HT-29 (cell line): Measurements from ENCODE around the gene SPATA20. TPM values are rescaled to one million over a fixed set of nuclear protein-coding genes. Genes with fewer than 3 reads are reported as not detected.

Source experiments
- DNase-seq: peaks from one replicate; pipeline ENCODE4 v3.0.0-alpha.2; 2015; ENCODE audit warnings: low spot score
- total RNA-seq: library from RNA; depleted of rRNA; stranded (reverse); fragments of >200 nt; shearing (Covaris generic); gene quantifications from 2 replicates; pipeline ENCODE4 v1.2.3, GENCODE V29; 2014

Gene SPATA20
- total RNA-seq, 1 experiment from 2014 or later = 44.9 TPM

DNA sequence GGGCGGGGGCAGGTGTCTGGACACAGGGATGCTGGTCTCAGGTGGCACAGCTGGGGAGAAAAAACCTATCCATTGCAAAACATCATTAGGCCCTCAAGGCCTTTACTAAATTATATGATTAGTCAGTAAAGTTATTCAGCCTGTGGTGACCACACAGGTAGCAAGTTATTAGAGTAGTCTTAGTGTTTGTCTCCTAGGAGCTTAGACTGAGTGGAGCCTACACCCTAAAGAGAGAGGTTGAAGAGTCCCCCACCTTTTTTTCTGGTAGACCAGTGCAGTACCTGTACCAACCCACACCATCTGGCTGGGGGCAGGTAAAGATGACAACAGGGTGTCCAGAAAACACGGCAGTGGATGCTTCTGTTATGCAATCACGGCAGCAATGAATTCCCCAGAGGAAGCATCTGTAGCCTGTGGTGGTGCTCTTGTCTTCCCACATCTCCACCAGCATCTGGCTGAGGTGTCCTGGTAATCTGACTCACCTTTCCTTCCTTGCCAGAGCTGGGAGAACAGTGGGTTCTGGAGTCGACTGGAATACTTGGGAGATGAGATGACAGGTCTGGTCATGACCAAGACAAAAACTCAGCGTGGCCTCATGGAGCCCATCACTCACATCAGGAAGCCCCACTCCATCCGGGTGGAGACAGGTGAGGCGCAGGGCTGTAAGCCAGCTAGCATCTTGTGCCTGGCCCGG lies 27.7 kb upstream of the SPATA20 start:
- DNase-seq = no peak

DNA sequence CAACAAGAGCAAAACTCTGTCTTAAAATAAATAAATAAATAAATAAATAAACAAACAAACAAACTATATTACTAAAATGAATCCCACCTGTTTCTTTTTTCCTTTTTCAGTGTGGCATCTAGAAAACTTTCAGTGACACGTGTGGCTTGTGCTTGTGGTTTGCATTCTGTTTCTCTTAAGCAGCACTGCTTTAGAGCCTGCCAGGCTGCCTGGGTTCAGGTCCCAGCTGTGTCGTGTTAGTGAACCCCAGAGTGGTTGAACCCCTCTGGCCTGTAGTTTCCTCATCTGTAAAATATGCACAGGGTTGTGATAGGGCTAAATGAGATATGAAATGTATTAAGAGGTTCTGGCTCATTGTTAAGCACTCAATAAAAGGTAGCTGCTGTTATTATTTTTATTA lies 26.5 kb upstream of the SPATA20 start:
- no peak for DNase-seq

DNA sequence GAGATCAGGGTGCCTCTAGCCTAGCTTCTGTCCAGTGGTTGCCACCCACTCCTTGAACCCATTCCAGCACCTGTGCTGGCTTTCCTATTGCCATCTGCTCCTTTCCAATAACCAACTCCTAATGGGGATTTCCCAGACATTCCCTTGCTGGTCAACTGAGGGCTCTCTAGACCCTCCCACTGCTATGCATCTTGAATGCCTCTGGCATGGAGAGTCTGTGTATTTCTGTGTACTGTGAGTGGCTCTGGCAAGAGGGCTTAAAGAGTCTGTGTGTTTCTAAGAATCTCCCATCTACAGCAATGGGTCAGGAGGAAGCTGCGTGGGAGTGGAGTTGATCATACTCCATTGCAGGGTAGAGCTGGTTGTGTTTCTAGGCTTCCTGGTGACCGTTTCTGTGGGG lies 25.5 kb upstream of the SPATA20 start:
- DNase-seq = no peak

DNA sequence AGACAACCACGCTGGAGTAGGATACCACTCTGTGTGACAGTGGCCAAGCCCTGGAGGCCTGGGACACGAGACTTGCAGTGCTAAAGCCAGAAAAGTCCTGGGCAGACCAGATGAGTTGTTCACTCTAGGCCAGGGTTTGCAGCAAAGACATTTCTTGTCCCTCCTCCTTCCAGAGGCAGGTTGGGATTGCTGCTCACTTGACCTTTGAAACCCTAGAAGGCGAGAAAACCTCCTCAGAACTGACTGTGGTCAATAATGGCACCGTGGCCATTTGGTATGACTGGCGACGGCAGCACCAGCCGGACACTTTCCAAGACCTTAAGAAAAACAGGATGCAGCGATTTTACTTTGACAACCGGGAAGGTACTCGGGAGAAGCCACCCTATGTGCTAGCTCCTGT lies 24.2 kb upstream of the SPATA20 start:
- DNase-seq = no peak

DNA sequence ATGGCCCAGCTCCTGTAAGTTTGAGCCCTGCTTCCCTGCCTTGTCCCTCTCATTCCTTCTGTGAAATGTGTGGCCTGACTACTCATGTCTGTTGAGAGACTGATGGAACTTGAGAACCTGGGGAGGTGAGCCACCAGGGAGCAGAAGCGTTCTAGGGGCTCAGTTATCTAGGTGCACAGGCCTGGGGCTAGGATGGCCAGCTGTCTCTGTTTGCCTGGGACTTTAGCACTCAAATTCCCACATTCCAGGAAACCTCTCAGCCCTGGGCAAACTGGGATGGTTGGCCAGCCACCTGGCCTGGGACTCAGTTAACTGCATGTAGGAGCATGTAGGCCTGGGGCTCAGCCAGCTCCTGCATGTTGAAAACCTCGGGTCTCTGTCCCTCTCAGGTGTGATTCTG lies 23.8 kb upstream of the SPATA20 start:
- no peak for DNase-seq

DNA sequence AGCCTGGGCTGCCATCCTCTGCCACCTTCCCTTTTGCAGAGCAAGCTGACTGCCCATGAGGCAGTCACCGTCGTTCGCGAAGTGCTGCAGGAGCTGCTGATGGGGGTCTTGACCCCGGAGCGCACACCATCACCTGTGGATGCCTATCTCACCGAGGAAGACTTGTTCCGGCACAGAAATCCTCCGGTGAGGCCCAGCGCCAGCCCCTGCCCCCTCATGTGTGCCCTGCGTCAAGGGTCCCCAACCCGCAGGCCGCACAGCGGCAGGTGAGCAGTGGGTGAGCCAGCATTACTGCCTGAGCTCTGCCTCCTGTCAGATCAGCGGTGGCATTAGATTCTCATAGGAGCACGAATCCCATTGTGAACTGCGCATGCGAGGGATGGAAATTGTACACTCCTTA lies 22.1 kb upstream of the SPATA20 start:
- no peak for DNase-seq

DNA sequence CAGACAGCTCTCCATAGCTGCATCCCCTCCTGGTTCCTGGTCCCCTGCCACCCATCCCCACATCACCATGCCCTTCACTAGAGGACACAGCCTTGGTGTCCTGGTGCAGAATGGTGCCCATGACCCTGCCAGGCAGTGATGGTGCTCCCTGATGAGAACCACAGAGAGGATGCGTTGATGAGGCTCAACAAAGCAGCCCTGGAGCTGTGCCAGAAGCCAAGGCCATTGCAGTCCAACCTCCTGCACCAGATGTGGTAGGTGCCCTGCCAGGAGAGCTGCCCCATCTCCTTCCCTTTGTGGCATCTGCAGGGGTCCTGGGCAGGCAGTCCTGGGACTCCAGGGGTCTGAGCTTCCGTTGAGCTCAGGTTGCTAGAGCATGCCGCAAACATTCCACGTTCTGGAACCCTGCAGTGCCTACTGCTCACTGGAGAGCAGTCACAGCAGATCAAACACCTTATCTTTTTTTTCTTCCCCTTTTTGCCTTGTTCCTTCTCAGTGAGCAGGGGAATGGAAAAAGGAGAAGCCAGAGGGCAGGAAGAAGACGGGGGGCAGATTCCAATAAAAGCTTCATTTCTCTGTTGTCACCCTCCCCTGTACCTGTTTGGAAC lies 19.7 kb upstream of the SPATA20 start:
- DNase-seq = no peak

DNA sequence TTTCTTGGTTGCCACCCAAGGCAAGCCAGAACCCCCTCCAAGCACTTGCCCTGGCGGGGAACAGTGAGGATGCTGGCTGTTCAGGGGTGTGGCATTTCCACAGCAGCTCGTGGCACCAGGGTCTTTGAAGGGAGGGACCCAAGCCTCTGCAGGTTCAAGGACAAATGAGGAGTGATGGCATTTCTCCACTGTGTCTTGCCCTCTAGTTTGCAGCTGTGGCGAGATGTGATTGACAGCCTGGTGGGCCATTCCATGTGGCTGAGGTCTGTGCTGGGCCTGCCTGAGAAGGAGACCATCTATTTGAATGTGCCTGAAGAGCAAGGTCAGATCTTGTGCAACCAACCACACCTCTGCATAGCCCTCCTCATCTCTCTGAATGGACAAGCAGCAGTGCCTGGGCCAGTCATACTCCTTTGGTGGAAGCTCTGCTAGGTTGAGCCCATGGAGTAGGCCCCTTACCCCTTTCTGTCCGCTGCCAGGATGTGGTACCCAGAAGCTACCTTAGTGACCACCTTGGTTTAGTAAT lies 19.0 kb upstream of the SPATA20 start:
- no peak for DNase-seq

DNA sequence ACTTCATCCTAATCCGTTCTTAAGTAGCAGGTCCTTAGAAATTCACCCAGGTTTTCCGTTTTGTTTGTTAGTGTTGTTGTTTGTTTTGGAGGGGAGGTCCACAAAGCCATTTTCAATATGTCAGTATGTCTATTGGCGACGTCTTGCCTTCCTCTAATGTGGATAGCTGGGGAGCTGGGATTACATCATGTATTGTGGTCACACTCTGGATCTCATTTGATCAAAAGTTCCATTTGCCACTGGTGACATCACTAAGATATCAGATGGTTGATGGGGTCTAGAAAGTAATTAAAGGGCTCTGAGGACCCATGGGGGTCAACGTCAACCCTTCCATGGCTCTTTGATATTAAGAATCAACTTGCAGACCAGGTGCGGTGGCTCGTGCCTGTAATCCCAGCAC lies 17.1 kb upstream of the SPATA20 start:
- no peak for DNase-seq

DNA sequence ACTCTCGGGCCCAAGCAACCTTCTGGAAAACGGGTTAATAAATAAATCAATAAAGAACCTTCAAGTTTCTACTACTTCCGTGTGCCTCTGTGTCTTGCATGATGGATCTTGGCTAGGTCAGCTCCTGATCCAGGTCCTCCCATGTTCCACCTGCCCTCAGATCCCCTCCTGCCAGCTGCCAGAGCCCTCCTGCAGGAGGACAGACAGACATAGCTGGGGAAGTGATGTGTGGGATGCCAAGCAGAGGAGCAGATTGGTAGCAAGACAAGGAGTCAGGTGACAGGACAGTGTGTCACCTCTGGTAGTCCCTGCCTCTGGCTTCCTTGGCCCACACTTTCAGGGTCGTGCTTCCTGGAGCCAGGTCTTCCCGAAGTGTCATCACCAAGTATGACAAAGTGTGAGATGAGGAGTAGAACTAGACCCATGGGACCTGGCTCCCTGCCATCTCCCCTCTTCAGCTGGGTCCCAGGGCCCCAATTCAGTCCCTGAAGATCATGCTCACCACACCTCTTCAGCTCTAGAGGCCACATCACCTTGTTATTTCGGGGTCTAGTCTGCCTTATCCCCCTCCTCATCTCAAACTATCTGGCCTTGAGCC lies 15.4 kb upstream of the SPATA20 start:
- no peak for DNase-seq

DNA sequence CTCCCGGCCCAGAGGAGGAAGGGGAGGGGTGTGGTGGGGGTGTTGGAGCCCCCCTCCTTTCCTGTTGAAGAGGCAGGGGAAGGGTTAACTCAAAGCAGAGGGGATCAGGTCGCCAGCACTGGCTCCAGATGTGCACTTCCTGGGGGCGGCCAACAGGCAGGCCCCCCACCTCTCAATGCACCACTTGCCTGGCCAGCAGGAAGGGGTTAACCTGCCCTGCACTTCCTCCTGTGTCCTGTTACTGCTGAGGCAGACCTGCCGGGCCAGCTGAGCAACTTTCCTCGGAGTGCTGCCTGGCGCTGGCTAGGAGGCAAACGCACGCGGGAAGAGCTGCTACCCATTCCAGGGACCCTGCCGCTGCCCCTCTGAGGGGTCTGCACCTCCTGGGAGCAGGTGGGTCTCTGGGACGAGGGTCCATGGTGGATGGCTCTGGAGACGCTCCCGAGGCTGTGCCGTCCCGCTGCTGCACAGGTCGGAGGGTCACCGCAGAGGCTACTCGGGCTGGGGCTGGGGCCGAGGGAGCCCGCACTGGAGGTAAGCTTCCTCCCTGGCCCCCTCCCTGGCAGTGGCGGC lies 14.4 kb upstream of the SPATA20 start, which contains the start of gene EPN3:
Gene EPN3 (plus strand): TSS at position 284 of the 573 bp plus-strand sequence. CDS start 3,822 bp downstream, outside the sequence.
- peak; percentile 83 for DNase-seq

DNA sequence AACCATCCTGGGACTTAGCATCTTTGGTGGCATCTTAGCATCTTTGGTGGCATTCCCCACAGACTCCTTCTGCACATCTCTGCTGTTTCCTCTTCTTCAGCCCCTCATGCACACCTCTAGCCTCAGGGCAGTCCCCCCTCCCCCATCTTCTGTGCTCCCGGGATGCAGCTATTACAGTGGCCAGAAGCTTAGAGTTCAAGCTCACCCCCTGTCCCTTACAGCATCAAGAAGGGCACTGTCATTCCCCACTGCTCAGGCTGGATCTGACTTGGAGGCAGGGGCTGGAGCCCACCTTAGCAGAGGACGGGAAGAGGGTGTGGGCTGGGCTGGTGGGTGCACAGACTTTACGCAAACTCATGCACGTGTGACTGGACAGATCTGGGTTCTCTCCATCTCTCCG lies 13.8 kb upstream of the SPATA20 start:
- DNase-seq = peak; percentile 26

DNA sequence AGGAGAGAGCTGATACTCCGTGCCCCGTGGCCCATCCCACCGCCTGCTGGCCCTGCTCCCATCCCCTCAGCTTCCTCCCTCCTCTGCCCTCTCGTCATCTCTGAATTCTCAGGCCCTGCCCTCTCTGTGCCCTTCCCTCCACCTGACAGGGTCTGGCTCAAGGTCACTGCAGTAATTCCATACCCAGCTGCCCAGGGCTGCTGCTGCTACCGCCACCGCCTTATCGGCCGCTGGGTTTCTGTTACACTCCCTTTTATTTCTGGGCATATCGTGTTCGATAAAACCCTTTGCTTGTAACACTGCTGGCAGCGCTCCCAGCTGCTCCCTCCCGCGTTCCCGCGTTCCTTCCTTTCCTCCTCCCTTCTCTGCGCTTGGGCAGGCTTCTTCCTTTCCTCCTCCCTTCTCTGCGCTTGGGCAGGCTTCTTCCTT lies 13.2 kb upstream of the SPATA20 start:
- DNase-seq = peak; percentile 68

DNA sequence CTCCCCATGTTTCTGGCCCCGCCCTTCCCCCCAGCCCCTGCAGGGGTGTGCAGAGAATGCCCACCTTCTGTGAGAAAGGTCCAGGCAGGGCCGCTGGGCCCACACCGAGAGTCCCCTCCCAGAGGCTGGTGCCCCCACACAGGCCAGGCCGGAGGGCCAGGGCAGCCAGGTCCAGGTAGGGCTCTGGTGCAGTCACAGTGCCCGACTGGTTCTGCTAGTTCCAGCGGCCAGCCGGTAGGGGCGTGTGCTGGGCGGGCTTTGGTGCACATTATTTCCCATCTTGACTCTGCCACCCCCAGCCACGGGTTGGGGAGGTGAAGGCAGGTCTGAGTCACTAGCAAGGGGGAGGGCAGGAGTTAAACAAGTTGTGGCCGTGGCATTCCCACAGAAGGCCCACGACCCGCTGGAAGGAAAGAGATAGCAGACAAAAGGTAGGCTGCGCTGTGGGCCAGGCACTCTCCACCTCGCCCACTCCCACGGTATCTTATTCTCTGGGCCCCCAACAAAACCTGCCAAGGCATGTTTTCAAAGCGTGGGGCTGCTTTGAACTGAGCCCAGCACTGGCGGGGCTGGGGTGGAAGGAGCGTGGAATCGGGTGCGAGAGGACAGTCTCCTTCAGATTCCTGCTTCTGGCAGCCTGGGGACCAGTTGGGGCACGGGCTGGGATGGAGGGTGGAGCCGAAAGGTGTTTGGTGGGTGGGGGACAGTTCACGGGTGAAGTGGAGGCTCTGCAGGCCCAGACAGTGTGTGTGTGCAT lies 12.6 kb upstream of the SPATA20 start:
- DNase-seq = peak; percentile 86

DNA sequence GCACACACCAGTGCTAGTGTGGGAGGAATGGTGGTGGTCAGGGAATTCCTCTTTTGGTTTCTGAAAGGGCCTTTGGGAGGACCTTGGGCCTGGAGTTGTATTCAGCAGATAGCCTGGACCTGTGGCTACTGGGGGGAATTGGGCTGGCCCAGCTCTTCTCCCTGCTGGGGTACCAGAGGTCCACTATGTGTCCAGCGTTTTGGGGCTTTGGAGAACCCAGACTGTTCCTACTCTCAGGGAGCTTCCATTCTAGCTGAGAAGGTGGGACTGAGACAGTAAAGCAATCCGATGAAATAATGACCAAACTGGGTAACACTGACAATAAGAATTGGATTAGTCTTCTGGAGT lies 12.0 kb upstream of the SPATA20 start:
- no peak for DNase-seq

DNA sequence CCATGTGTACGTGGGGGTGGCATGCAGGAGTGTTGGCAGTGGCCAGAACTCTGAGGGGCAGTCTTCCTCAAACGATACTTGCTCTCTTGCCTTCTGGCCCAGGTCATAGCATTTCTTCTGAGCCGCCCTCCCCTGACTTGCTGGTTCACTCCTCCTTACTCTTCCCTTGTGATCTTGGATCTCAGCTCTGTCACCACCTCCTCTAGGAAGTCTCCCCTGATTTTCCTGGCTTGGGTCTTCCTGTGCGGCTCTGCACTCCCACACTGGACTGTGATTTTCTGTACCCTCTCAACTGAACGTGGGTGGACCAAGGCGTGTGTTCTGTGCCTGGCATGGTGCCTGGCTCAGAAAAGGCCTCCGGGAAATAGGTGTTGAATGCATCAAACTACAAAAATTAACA lies 11.6 kb upstream of the SPATA20 start:
- no peak for DNase-seq

DNA sequence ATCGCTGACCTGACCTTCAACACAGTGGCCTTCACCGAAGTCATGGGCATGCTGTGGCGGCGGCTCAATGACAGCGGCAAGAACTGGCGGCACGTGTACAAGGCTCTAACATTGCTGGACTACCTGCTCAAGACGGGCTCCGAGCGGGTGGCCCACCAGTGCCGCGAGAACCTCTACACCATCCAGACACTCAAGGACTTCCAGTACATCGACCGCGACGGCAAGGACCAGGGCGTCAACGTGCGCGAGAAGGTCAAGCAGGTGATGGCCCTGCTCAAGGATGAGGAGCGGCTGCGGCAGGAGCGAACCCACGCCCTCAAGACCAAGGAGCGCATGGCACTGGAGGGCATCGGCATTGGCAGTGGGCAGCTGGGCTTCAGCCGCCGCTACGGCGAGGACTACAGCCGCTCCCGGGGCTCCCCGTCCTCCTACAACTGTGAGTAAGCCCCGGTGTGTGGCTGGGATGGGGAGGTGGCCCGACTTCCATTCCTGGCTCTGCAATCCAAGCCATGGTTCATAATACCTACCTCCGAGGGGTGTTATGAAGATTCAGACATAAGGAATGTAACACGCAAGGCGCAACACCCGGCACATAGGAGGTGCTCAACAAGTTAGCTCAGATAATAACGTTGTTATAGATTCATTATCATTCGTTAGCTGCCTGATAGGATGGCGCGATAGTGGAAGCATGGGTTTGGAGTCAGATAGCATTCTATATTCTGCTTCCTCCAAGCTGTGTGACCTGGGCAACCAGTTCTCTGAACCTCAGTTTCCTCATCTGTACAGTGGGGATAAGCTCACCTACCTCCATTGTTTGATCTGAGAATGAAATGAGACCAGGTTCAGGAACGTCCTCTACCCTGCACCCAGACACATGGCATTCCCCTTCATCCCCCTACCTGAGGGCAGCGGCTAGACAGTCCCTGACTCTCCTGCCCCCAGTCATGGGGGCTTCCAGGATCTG lies 10.0 kb upstream of the SPATA20 start:
- no peak for DNase-seq

DNA sequence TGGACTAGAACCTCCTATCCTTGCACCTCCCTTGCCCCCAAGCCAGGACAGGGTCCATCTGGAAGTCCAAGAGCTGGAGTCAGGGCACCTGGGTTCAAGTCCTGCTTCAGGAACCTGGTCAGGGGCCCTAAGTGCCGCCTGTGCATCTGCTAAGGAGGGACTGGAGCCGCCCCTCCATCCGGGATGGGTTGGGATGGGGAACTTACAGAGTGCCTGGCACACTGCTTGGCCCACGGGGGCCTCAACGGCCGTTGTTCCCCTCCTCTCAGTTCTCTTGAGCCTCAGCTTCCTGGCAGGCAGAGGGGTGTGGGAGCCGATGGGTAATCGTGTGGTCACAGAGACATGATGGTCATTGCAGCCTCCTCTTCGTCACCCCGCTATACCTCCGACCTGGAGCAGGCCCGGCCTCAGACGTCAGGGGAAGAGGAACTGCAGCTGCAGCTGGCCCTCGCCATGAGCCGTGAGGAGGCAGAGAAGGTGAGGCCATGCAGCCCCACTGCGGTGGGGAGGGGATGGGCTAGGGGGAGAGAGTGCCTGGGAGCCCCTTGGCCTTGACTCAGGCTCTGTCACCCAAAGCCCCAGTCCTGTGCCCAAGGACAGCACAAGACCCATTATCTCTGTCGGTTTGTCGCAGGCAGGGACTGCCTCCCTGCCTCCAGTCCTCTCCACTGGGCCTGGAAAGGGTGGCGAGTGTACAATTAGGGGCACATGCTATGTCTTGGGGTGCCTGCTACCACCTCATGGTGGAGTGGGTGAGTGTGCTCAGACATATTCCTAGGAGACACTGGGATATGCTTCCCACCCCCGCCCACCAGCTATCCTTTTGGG lies 9.0 kb upstream of the SPATA20 start:
- no peak for DNase-seq

DNA sequence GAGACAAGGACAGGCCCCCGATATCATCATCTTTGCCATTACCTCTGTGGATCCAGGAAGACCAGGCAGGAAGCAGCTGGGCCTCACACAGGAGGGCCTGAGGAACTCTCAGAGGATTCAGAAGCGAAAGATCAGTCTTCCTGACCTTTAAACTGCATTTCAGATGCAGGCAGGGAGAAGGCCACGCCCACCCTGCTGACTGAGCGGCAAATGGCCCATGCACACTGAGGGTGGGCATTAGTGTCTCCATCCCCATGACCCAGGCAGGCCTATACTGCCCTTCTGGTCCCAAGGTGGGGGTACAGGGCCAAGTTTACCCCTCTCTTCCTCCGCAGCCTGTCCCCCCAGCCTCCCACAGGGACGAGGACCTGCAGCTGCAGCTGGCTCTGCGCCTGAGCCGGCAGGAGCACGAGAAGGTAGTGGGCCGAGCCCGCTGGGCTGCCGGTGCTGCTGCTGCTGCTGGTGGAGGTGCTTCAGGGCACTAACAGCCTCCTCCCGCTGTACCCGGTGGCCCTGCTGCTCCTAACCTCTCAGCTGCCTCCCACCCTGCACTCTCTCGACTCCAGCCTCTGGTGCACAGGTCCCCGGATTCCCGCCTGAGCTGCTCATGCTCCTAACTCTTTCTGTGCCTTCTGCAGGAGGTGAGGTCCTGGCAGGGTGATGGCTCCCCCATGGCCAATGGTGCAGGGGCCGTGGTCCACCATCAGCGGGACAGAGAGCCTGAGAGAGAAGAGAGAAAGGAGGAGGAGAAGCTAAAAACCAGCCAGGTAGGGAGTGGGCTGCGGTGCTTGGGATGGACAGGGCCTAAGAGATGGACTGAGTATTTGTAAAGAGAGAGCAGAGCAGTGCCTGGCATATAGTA lies 8.2 kb upstream of the SPATA20 start:
- DNase-seq = no peak
